GOT3 (cell line): ENCODE measurements around the gene PPP1R3F.
"Not testable (repeated sequence)": the region's sequence is repeated elsewhere in the genome, so short reads cannot be mapped to it uniquely, and the experiment has no call there.

Experiments
- DNase-seq: peaks from one replicate; lab custom pipeline; 2025; ENCODE audit warnings: mixed read lengths; lab: John Stamatoyannopoulos, UW

The PPP1R3F gene

DNA sequence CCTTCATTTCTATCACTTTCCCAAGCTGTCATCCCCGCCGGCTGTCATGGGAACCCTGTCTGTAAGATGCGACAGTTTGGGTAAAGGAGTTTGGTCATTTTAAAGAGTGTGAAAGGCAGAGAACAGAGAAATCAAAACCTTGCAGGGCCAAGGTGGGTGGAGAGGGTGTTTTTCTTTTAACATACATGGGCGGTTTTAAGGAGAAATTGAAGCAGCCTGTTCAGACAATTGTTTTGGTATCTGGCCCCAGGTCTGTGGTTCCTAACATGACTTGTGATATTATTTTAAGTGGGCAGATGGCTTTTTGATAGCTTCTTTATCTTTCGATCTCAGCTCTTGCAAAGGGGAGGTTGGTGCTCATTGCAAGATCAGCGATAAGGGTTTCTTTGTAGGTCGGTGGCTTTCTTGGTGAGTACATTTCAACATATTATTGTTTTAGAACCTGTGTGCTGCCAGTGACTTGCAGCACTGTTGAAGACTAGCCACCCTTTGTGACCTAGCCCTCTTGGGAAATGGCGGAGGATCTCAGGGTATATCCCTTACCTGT is 3.7 kb downstream of the PPP1R3F start:
- DNase-seq: no peak

DNA sequence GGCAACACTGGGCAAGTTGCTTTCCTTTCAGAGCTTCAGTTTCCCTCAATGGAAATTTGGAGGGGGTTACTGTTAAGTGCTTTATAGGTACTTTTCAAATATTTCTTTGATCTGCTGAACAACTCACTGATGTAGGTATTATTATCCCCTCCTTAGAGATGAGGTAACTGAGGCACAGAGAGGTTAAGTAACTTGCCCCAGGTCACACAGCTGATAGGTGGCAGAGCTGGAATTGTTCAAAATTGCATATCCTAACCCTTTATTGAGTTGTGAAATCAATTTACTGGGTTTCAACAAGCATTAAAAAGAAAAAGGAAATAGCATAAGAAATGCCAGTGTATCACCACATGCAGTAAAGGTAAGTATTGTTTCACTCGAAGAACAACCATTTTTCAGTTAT is 6.6 kb downstream of the PPP1R3F start:
- DNase-seq: no peak

- no peak for DNase-seq
Measured at GRCh38 chrX:49276671-49277534, 7.3 kb downstream of the PPP1R3F start.

- no peak for DNase-seq
Measured at GRCh38 chrX:49277535-49277830, 7.9 kb downstream of the PPP1R3F start.

GRCh38 chrX:49278081-49278480 is 8.5 kb downstream of the PPP1R3F start:
- DNase-seq: no peak

- DNase-seq: no peak
Measured at GRCh38 chrX:49282647-49283011, 13.0 kb downstream of the PPP1R3F start.

DNA sequence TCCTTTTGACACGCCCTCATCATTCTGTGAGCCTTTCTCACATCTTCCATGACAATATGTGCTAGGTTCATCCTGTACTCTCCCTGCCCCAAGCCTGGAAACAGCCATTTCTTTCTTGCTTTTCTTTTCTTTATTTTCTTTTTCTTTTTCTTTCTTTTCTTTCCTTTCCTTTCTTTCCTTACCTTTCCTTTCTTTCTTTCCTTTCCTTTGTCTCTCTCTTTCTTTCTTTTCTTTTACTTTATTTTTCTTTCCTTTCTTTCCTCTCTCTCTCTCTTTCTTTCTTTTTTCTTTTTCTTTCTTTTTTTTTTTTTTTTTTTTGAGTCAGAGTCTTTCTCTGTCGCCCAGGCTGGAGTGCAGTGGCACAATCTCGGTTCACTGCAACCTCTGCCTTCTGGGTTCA is 14.6 kb downstream of the PPP1R3F start:
- no peak for DNase-seq

DNA sequence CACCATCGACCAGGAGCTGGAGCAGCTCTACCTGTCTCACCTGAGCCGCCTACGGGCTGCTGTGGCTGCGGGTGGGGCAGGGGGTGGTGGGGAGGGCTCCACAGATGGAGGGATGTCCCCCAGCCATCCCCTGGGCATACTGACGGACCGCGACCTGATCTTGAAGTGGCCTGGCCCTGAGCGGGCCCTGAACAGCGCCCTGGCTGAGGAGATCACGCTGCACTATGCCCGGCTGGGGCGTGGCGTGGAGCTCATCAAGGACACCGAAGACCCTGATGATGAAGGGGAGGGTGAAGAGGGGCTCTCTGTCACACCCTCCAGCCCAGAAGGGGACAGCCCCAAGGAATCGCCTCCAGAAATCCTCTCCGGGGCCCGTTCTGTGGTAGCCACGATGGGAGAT is 16.5 kb downstream of the PPP1R3F start:
- no peak for DNase-seq

DNA sequence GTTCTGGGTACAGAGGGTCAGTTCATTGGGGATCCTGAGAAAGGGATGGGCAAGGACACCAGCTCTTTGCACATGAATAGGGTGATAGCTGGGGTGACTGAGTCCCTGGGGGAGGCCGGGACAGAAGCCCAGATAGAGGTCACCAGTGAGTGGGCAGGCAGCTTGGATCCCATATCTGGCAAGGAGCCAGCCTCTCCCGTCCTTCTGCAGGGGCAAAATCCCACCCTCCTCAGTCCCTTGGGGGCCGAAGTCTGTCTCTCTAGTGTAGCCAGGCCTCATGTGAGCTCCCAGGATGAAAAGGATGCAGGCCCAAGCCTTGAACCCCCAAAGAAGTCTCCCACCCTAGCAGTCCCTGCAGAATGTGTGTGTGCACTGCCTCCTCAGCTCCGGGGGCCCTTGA is 17.0 kb downstream of the PPP1R3F start:
- DNase-seq: no peak

- no peak for DNase-seq
Measured at GRCh38 chrX:49287665-49288064, 18.1 kb downstream of the PPP1R3F start.

DNA sequence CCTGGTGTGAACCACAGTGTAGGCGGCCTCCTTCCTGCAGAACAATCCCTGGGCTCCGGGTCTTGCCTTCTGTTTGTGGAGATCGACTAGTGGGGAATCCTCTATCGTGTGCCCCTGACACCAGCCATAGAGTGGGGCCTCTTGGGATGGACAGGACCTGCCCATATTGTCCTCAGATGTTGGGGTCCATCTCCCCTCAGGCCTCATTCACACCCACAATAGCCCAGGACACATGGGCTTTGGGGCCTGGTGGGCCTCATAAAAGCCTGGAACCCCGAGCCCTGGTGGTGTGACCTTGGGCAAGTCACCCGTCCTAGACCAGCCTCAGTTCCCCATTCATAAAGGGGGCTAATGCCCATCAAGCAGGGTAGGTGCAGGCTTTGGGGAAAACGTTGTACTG is 20.6 kb downstream of the PPP1R3F start:
- DNase-seq: no peak

DNA sequence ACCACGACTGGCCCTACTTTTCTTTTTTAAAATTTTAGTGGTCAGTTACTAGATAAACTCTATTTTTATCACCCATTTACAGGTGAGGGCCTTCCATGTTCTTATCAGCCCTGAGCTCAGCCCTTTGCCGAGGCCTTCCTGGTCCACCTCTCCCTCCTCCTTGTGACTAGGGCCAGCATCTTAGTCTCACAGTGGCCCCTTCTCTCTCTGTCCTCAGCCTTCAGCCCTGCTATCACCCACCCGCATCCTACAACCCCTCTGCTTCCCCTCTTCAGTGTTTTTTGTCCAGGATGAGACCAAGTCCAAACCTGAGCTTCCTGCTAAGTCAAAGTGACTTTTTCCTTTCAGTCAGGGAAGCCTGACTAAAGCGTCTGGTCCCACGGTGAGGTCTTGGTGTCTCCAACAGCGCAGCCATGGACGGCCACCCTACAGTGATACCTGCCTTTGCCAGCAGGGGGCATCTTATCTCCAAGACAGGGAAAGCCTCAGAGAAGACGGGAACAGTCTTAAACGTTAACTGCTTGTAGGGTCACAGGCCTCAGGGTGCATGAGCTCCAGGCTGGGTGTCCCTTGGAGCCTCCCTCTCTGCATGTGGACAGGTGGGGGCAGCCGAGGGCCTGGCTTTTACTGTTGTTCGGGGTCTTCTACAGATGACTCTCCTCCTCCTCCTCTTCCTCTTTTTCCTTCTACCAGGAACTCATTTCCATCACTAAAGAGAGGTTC is 22.2 kb downstream of the PPP1R3F start:
- no peak for DNase-seq

DNA sequence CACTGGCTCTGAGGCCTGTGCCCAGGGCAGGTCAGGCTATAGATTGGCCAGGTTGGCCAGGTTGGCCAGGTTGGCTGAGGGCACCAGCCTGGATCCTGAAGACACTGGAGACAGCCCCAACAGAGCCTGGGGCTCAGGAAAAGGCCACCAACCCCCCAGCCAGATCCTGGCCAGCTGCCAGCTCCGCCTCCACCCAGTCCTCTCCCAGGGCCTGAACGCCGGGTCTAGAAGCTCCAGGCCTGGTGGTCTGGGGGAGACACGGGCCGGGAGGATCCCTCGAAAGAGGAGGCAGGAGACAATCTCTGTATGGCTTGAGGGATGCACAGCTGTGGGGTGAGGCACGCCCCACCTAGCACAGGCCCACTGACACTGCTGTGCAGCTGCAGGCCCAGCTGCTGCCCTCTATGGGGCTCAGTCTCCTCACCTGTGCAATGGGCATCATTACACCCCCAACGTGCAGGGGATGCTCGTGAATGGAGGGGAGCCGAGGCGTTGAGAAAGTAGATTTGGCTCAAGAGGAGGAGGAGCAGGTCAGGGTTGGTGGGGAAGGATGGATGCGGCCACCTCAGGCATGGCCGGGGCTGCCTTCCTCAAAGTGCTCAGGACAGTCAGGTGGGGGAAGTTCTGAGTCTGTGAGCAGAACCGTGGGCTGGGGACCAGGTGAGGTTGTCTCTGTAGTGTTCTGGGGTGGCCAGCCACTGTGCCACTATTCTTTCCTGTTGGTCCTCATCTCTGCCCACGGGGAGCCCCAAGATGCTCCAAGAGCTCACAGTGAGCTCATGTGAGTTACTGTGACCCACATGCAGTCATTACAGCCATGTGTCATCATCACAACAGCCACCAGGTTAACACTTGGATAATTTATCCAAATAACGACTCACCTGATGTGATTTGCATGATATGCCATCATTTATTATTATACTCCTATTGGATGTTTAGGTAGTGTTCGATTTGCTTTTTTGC is 23.1 kb downstream of the PPP1R3F start:
- no peak for DNase-seq

GRCh38 chrX:49299293-49299692 is 29.7 kb downstream of the PPP1R3F start:
- DNase-seq: not testable (repeated sequence)

DNA sequence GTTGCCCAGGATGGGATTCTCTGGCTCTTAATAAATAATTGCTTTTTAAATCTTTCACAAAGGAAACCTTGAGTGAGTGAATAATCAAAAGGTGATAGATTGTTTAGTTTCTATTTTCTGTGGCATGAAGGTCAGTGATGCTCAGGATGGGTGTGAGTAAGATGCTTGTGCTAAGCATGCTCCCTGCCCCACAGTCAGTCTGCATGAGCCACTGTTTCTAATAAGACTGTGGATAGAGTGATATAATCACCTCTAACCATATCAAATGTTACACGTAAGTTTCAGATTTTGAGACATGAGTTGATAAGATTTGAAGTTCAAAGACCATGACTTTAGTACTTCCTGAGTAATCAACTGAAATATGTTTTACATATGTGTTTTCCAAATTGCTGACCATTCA is 31.1 kb downstream of the PPP1R3F start:
- no peak for DNase-seq

DNA sequence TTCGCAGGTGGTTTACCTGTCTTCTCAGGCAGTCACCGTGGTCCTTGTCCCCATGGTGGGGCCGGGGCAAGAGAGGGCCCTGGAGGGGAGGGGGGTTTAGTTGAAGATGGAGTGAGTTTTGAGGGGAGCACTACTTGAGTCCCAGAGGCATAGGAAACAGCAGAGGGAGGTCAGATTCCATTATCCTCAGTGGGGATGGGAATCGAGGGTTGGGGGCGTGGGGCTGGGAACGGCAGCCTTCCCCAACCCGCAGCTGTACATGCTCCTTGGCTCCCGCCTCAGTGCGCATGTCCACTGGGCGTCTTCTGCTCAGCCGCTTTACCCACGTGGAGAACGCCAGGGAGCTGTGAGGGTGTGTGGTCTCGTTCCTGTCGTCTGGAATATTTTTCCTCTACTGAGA is 33.8 kb downstream of the PPP1R3F start, which contains the start of gene GAGE10:
GAGE10 (plus strand) TSS at position 301 of the 400 bp plus-strand sequence. CDS start 1,214 bp downstream, outside the sequence.
- DNase-seq: no peak

GRCh38 chrX:49307775-49308174 is 38.2 kb downstream of the PPP1R3F start:
- not testable (repeated sequence) for DNase-seq

DNA sequence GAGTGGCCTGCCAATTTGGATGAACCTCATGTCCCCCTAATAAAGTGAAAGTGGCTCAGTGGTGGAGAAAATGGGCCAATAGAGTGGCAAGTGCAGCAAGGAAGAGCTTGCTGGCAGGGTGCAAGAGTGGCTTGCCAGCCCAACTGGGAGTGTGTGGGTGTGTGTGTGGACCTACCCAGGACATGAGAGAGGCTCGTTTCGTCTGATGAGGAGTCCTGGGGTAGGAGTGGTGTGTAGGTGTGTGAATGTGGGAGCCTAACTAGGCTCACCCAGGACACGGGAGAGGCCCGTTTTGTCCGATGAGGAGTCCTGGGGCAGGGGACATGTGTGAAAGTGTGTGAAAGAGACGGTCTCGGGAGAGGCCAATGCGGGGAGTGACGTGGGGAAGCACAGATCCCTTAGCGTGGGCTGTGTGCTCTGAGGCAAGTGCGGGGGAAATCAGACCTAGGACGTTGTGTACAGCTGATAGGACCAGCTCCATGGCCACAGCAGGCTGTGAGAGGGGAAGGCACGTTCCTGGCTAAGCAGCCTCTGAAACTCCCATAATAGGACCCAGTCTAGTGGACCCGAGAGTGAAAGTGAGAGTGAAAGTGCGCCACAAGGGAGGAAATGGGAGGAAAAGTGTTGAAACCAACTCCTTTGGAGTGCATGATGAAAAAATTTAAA is 39.1 kb downstream of the PPP1R3F start:
- DNase-seq: no peak

DNA sequence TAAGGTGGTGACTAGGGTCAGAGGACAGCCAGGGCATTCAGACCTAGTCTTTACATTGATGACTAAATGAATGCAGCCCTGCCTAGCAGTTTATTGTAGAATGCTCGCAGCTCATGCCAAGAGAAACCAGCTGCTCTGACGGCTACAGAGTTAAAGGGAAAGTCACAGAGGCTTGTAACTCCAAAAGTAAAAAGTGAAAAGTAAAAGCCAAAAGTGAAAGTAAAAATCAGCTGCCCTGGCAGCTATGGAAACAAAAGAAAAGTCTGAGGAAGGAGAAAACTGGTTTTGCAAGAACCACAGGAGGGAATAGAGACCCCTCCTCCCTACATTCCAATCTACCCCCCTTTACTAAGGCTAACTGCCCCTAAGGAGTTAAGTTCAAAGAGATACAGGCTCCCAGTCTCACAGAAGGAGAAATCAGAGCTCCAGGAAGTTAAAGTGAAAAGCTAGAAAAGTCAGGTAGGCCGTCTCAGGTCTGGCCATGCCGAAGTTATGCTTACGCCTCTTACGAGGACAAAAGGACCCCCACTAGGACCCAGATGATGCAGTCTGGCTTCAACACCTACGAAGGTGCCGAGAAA is 39.9 kb downstream of the PPP1R3F start:
- no peak for DNase-seq

GRCh38 chrX:49310371-49310770 is 40.8 kb downstream of the PPP1R3F start:
- DNase-seq: no peak

- no peak for DNase-seq
Measured at GRCh38 chrX:49312176-49312575, 42.6 kb downstream of the PPP1R3F start.
